K562 (cell line): Measurements from ENCODE around the gene TSSK2. TPM values are rescaled to one million over a fixed set of nuclear protein-coding genes. Genes with fewer than 3 reads are reported as not detected.

Experiments used
- ATAC-seq: fragments of 200-7000 bp; cut with Tn5 transposase; 3 replicates; pipeline ENCODE4 v1.9.1; 2020; ENCODE audit warnings: moderate library complexity
- BruUV-seq: library from RNA; stranded (reverse); fragments of 400-500 nt; replicated peaks from 2 replicates; lab custom pipeline; 2021; lab: Mats Ljungman, UMichigan
- CTCF ChIA-PET: fragments of 300-600 bp; formaldehyde crosslinking; extraction: SDS; loops from one replicate; lab custom pipeline; 2021; ENCODE audit warnings: low intra/inter-chr PET ratio; lab: Yijun Ruan, JAX
- POLR2A ChIA-PET: fragments of 300-600, 350-650 bp; sonication (Branson Sonifier 250); formaldehyde crosslinking; extraction: SDS; loops from one replicate; lab custom pipeline; 2021; ENCODE audit warnings: antibody characterized with exemption, inconsistent platforms; lab: Yijun Ruan, JAX
- DNase-seq, 4 experiments: peaks; one replicate each; pipeline versions ENCODE4 v3.0.0 to v3.0.0-alpha.2; 2011 to 2018; ENCODE audit warnings: low spot score in 3 of 4, mixed read lengths in 3 of 4; ENCODE audit errors: extremely low read depth in 1 of 4
- FAIRE-seq: peaks from 2 replicates; lab custom pipeline; 2011; peaks lifted over from hg19 to GRCh38; lab: Jason Lieb, UNC
- H2AFZ ChIP-seq: 2 replicates; pipeline ENCODE4 v1.6.0; 2011; ENCODE audit warnings: low read depth, low read length, control low read depth, inconsistent platforms
- H3K27ac ChIP-seq: fragments of 200-600 bp; 3 replicates; pipeline ENCODE4 v1.8.0; 2011; ENCODE audit warnings: low read depth, mild to moderate bottlenecking, control low read depth, inconsistent platforms, low read length, moderate library complexity, mixed read lengths; ENCODE audit errors: extremely low read depth
- H3K27me3 ChIP-seq, 2 experiments: fragments of 300-600 bp in 1 of 2; 2 replicates in 1 of 2; 3 replicates in 1 of 2; pipeline versions ENCODE4 v1.6.0 to v1.8.0; 2011; ENCODE audit warnings: inconsistent platforms in 2 of 2, low read length in 2 of 2, mild to moderate bottlenecking in 1 of 2, mixed read lengths in 1 of 2, moderate library complexity in 1 of 2; ENCODE audit not compliant: control insufficient read depth in 2 of 2, insufficient read depth in 2 of 2
- H3K36me3 ChIP-seq: fragments of 300-600 bp; 3 replicates; pipeline ENCODE4 v1.8.0; 2011; ENCODE audit warnings: mild to moderate bottlenecking, low read length, inconsistent platforms; ENCODE audit not compliant: control insufficient read depth, insufficient read depth
- H3K4me1 ChIP-seq, 2 experiments: fragments of 200-600 bp in 1 of 2; replicated peaks in 1 of 2; 2 replicates in 1 of 2; 3 replicates in 1 of 2; pipeline versions ENCODE4 v1.5.1 to v1.8.0; 2011; ENCODE audit warnings: inconsistent platforms in 2 of 2, low read length in 2 of 2, mild to moderate bottlenecking in 1 of 2, mixed read lengths in 1 of 2, moderate library complexity in 1 of 2; ENCODE audit not compliant: control insufficient read depth in 2 of 2, insufficient read depth in 2 of 2
- H3K4me2 ChIP-seq: 2 replicates; pipeline ENCODE4 v1.6.1; 2011; ENCODE audit warnings: low read length, control low read depth, inconsistent platforms, mixed read lengths; ENCODE audit not compliant: insufficient read depth
- H3K4me3 ChIP-seq: fragments of 200-600 bp; sonication (generic), shearing (Covaris generic); 2 replicates; pipeline ENCODE4 v1.5.1; 2016; ENCODE audit warnings: control low read depth, inconsistent platforms
- H3K79me2 ChIP-seq: fragments of 200-600 bp; 3 replicates; pipeline ENCODE4 v1.8.0; 2011; ENCODE audit warnings: low read length, inconsistent platforms; ENCODE audit not compliant: control insufficient read depth, insufficient read depth
- H3K9ac ChIP-seq, 2 experiments: 2 replicates each; pipeline versions ENCODE4 v1.6.0 to v1.6.1; 2011; ENCODE audit warnings: low read depth in 2 of 2, low read length in 2 of 2, control low read depth in 1 of 2, inconsistent platforms in 1 of 2, mild to moderate bottlenecking in 1 of 2, mixed read lengths in 1 of 2; ENCODE audit not compliant: insufficient read depth in 1 of 2
- H3K9me1 ChIP-seq: one replicate; pipeline ENCODE4 v1.6.0; 2011; ENCODE audit warnings: inconsistent platforms, mild to moderate bottlenecking, low read length, moderate library complexity; ENCODE audit not compliant: control insufficient read depth, insufficient read depth
- H3K9me3 ChIP-seq: replicated peaks from 2 replicates; pipeline ENCODE4 v1.5.1; 2011; ENCODE audit warnings: low read depth, low read length, inconsistent platforms; ENCODE audit not compliant: control insufficient read depth, insufficient read depth
- H4K20me1 ChIP-seq: replicated peaks from 2 replicates; pipeline ENCODE4 v1.6.1; 2011; ENCODE audit warnings: low read length, inconsistent platforms, mixed read lengths; ENCODE audit not compliant: control insufficient read depth, insufficient read depth
- ATF1 ChIP-seq, 2 experiments: fragments of 450-650 bp in 1 of 2; IDR thresholded peaks; 2 replicates each; pipeline ENCODE4 v1.6.1; 2016; ENCODE audit warnings: missing compliant biosample characterization in 1 of 2, missing genetic modification characterization in 1 of 2
- CC2D1A ChIP-seq: fragments of 450-650 bp; IDR thresholded peaks from 2 replicates; pipeline ENCODE4 v1.6.1; 2017; ENCODE audit warnings: mild to moderate bottlenecking
- CCAR2 ChIP-seq: fragments of 200-400 bp; formaldehyde crosslinking; IDR thresholded peaks from 2 replicates; pipeline ENCODE4 v1.6.1; 2017; ENCODE audit warnings: mild to moderate bottlenecking, low read depth, low read length
- COPS2 ChIP-seq: fragments of 450-650 bp; conservative IDR thresholded peaks from 2 replicates; pipeline ENCODE4 v1.6.1; 2016; ENCODE audit warnings: mild to moderate bottlenecking, moderate library complexity
- E2F3 ChIP-seq: fragments of 250-450 bp; sonication (Bioruptor Pico); IDR thresholded peaks from 2 replicates; pipeline ENCODE4 v1.4.0; 2020; ENCODE audit warnings: mild to moderate bottlenecking
- MAZ ChIP-seq, 2 experiments: fragments of 450-650 bp in 1 of 2; sonication (generic) in 1 of 2; formaldehyde crosslinking; IDR thresholded peaks in 1 of 2; conservative IDR thresholded peaks in 1 of 2; 2 replicates each; pipeline versions ENCODE4 v1.4.0 to v1.5.0; 2020; ENCODE audit warnings: mild to moderate bottlenecking in 1 of 2, missing genetic modification reagents in 1 of 2
- MCM5 ChIP-seq: fragments of 450-650 bp; IDR thresholded peaks from 2 replicates; pipeline ENCODE4 v1.6.1; 2016; ENCODE audit warnings: low read depth
- NCOA4 ChIP-seq: fragments of 450-650 bp; IDR thresholded peaks from 2 replicates; pipeline ENCODE4 v1.6.1; 2018; ENCODE audit warnings: mild to moderate bottlenecking; ENCODE audit not compliant: partially characterized antibody
- PRMT5 ChIP-seq: sonication (generic); formaldehyde crosslinking; IDR thresholded peaks from 2 replicates; pipeline ENCODE4 v1.5.0; 2020; ENCODE audit warnings: missing genetic modification reagents
- TOE1 ChIP-seq, 2 experiments: fragments of 450-650 bp in 1 of 2; sonication (generic) in 1 of 2; formaldehyde crosslinking in 1 of 2; IDR thresholded peaks; 2 replicates each; pipeline versions ENCODE4 v1.7.1 to v1.8.0; 2016 to 2022; ENCODE audit warnings: borderline replicate concordance in 2 of 2, mild to moderate bottlenecking in 2 of 2, antibody characterized with exemption in 1 of 2, inconsistent platforms in 1 of 2, low read depth in 1 of 2, missing genetic modification reagents in 1 of 2, moderate library complexity in 1 of 2
- U2AF2 ChIP-seq: fragments of 200-400 bp; formaldehyde crosslinking; optimal IDR thresholded peaks from 2 replicates; pipeline ENCODE3; 2017; ENCODE audit warnings: low read depth, mild to moderate bottlenecking, low read length
- ZNF324 ChIP-seq: fragments of 250-450 bp; sonication (Bioruptor Pico); IDR thresholded peaks from 2 replicates; pipeline ENCODE4 v1.4.0; 2020; ENCODE audit warnings: mild to moderate bottlenecking
- WGBS: fragments of 100-300 bp; shearing (Covaris generic); methylation state at CpG from one replicate; pipeline ENCODE4 v1.1.6; 2016; ENCODE audit warnings: low coverage, mixed read lengths; ENCODE audit not compliant: insufficient coverage; ENCODE audit errors: missing lambda C conversion rate; 5-methylcytosine and 5-hydroxymethylcytosine counted together
- in situ Hi-C: fragments of 300-500 bp; cut with MboI; formaldehyde crosslinking; loops from 4 replicates; pipeline ENCODE4 v1.15.0; 2018; ENCODE audit warnings: inconsistent platforms, mixed read lengths
- intact Hi-C: fragments of 100-400 bp; cut with micrococcal nuclease; formaldehyde crosslinking; loops from 2 replicates; pipeline ENCODE4 v1.14.2; 2022
- polyA plus RNA-seq, 8 experiments: library from polyadenylated mRNA; depleted of rRNA in 4 of 8; stranded (reverse) in 5 of 8; unstranded in 3 of 8; fragments of >200 nt; fragmentation: Nextera tagmentation in 2 of 8; fragmentation: Illumina TruSeq in 1 of 8; extraction: Ambion mirVana in 2 of 8; extraction: Trizol in 1 of 8; gene quantifications; 2 replicates each; pipeline versions ENCODE4 v1.2.1 to v1.2.3, GENCODE V29; 2011 to 2014; ENCODE audit warnings: inconsistent platforms in 1 of 8, missing spikeins in 1 of 8
- total RNA-seq, 7 experiments: library from RNA; depleted of rRNA in 6 of 7; stranded (reverse); fragments of >200 nt in 6 of 7; fragmentation: Illumina TruSeq in 2 of 7; extraction: Trizol in 2 of 7; gene quantifications; 2 replicates each; pipeline versions ENCODE4 v1.2.1 to v1.2.3, GENCODE V29; 2011 to 2021; ENCODE audit warnings: low replicate concordance in 1 of 7
- TF ChIP-seq, protein P1 (sequence below): fragments of 450-650 bp; IDR thresholded peaks from 2 replicates; pipeline ENCODE4 v1.6.1; 2016; ENCODE audit warnings: borderline replicate concordance
- TF ChIP-seq, protein P2 (sequence below): sonication (generic); formaldehyde crosslinking; IDR thresholded peaks from 2 replicates; pipeline ENCODE4 v1.8.1; 2023; ENCODE audit warnings: missing genetic modification reagents, mild to moderate bottlenecking, borderline replicate concordance
- TF ChIP-seq, protein P3 (sequence below): sonication (generic); formaldehyde crosslinking; IDR thresholded peaks from 2 replicates; pipeline ENCODE4 v1.8.0; 2022; ENCODE audit warnings: mild to moderate bottlenecking, missing genetic modification reagents

The TSSK2 gene
- total and polyA plus RNA-seq, 9 of the 15 experiments (the other 6 are each of a cell fraction or from before 2014, with no cell fraction given) = 0.04 TPM; not detected in 8

DNA sequence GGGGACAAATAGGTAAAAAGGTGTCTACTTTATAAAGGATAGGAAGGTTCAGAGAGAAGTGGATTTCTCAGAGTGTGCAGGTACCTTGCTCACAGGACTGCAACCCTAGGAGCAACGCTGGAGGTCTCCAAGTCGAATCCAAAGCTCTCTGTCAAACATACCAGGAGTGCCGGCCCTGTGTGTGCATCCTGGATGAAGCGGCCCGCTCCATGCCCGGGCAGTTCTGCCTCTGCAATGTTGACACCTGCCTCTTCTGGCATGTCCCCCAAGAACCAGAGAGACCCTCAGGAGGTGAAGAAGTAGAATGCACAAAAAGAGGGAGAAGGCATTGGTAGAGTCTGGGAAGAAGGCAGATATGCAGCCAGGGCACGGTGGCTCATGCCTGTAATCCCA is 3.1 kb upstream of the TSSK2 start:
- WGBS = 11% methylated on average over 7 of the region's 7 CpGs
- H3K79me2 ChIP-seq = no peaks in the 10 kb centered on the region
- no TSS peak for BruUV-seq
- no peak overlapping the region for H3K9ac ChIP-seq
- H2AFZ ChIP-seq = no peak overlapping the region
- in situ Hi-C loops = no loop called here
- H3K9me3 ChIP-seq = no peaks in the 10 kb centered on the region
- H3K4me1 ChIP-seq = peaks cover 3 to 37% of the 10 kb centered on the region in 2 experiments; a peak in 4 of 5 replicates
- intact Hi-C loops = loop anchor here (10.0 kb wide), 1 partner anchor 497 kb away; no protein-coding TSS in a partner anchor
- ChIA-PET CTCF (no interaction called here), POLR2A (interaction anchor here (0.6 to 5.0 kb wide), 5 partner anchors 11 to 166 kb away, joined by 3 to 44 read pairs (median 4); partner anchors contain the start of gene SLC25A1)
- DNase-seq = no peak
- H3K9me1 ChIP-seq = peaks cover 6% of the 10 kb centered on the region
- H4K20me1 ChIP-seq = peaks cover 18% of the 10 kb centered on the region; the same call in 1 of the 2 replicates
- FAIRE-seq = no peak
- peaks cover 18 to 30% of the 10 kb centered on the region in 2 experiments; a peak in 4 of 5 replicates for H3K27me3 ChIP-seq
- no peak overlapping the region for H3K4me2 ChIP-seq
- H3K36me3 ChIP-seq = peaks cover 18% of the 10 kb centered on the region; the same call in 1 of the 3 replicates
- H3K27ac ChIP-seq = no peak overlapping the region
- no peak for ATAC-seq
- no peak overlapping the region for H3K4me3 ChIP-seq
- 0 out of 2 replicates have a peak, but pooled peaks have one; percentile 7 for TF ChIP-seq MCM5
- TF ChIP-seq NCOA4 = no peak
- TF ChIP-seq, protein P1, sequence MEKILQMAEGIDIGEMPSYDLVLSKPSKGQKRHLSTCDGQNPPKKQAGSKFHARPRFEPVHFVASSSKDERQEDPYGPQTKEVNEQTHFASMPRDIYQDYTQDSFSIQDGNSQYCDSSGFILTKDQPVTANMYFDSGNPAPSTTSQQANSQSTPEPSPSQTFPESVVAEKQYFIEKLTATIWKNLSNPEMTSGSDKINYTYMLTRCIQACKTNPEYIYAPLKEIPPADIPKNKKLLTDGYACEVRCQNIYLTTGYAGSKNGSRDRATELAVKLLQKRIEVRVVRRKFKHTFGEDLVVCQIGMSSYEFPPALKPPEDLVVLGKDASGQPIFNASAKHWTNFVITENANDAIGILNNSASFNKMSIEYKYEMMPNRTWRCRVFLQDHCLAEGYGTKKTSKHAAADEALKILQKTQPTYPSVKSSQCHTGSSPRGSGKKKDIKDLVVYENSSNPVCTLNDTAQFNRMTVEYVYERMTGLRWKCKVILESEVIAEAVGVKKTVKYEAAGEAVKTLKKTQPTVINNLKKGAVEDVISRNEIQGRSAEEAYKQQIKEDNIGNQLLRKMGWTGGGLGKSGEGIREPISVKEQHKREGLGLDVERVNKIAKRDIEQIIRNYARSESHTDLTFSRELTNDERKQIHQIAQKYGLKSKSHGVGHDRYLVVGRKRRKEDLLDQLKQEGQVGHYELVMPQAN = no peak
- TF ChIP-seq, protein P2, sequence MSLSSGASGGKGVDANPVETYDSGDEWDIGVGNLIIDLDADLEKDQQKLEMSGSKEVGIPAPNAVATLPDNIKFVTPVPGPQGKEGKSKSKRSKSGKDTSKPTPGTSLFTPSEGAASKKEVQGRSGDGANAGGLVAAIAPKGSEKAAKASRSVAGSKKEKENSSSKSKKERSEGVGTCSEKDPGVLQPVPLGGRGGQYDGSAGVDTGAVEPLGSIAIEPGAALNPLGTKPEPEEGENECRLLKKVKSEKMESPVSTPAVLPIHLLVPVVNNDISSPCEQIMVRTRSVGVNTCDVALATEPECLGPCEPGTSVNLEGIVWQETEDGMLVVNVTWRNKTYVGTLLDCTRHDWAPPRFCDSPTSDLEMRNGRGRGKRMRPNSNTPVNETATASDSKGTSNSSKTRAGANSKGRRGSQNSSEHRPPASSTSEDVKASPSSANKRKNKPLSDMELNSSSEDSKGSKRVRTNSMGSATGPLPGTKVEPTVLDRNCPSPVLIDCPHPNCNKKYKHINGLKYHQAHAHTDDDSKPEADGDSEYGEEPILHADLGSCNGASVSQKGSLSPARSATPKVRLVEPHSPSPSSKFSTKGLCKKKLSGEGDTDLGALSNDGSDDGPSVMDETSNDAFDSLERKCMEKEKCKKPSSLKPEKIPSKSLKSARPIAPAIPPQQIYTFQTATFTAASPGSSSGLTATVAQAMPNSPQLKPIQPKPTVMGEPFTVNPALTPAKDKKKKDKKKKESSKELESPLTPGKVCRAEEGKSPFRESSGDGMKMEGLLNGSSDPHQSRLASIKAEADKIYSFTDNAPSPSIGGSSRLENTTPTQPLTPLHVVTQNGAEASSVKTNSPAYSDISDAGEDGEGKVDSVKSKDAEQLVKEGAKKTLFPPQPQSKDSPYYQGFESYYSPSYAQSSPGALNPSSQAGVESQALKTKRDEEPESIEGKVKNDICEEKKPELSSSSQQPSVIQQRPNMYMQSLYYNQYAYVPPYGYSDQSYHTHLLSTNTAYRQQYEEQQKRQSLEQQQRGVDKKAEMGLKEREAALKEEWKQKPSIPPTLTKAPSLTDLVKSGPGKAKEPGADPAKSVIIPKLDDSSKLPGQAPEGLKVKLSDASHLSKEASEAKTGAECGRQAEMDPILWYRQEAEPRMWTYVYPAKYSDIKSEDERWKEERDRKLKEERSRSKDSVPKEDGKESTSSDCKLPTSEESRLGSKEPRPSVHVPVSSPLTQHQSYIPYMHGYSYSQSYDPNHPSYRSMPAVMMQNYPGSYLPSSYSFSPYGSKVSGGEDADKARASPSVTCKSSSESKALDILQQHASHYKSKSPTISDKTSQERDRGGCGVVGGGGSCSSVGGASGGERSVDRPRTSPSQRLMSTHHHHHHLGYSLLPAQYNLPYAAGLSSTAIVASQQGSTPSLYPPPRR = no peak
- no peak for TF ChIP-seq TOE1 (IDR thresholded peaks at IDR 0.05; ENCODE audit: borderline replicate concordance)
- no peak for TF ChIP-seq TOE1 (CRISPR knock-in tag; IDR thresholded peaks at IDR 0.05; ENCODE audit: borderline replicate concordance, low read depth)
- TF ChIP-seq E2F3 (CRISPR knock-in tag) = no peak
- no peak for TF ChIP-seq MAZ (CRISPR knock-in tag; conservative IDR thresholded peaks at IDR 0.05 in 1 of 2, IDR thresholded peaks at IDR 0.05 in 1 of 2)
- no peak for TF ChIP-seq ZNF324 (CRISPR knock-in tag)
- TF ChIP-seq, protein P3, sequence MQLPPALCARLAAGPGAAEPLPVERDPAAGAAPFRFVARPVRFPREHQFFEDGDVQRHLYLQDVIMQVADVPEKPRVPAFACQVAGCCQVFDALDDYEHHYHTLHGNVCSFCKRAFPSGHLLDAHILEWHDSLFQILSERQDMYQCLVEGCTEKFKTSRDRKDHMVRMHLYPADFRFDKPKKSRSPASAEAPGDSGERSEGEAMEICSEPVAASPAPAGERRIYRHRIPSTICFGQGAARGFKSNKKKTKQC = no peak
- TF ChIP-seq COPS2 = no peak
- 0 out of 2 replicates have a peak, but pooled peaks have one; percentile 2 for TF ChIP-seq PRMT5 (CRISPR knock-in tag)
- TF ChIP-seq U2AF2 = no peak
- TF ChIP-seq ATF1 (CRISPR knock-in tag; IDR thresholded peaks at IDR 0.05) = no peak
- TF ChIP-seq ATF1 (tag; IDR thresholded peaks at IDR 0.05) = no peak
- TF ChIP-seq CCAR2 = no peak
- no peak for TF ChIP-seq CC2D1A
